Parathyroid adenoma (tissue), 2 donors: ENCODE results near the gene SLC25A26.
A peak's percentile ranks its signal among the peaks of the same experiment; 100 is the strongest.

Experiments
- H2AFZ ChIP-seq: fragments of 300-600 bp; sonication (generic); one replicate; pipeline ENCODE4 v1.7.0; 2017; ENCODE audit warnings: antibody characterized with exemption, mild to moderate bottlenecking
- H3K27ac ChIP-seq: fragments of 300-600 bp; sonication (generic); one replicate; pipeline ENCODE4 v1.7.0; 2017
- H3K27me3 ChIP-seq: fragments of 300-600 bp; sonication (generic); one replicate; pipeline ENCODE4 v1.7.0; 2017; ENCODE audit warnings: low read length; ENCODE audit not compliant: control insufficient read depth, insufficient read depth
- H3K36me3 ChIP-seq: fragments of 300-600 bp; sonication (generic); one replicate; pipeline ENCODE4 v1.7.0; 2017; ENCODE audit warnings: low read length; ENCODE audit not compliant: control insufficient read depth, insufficient read depth
- H3K4me1 ChIP-seq: fragments of 300-600 bp; sonication (generic); one replicate; pipeline ENCODE4 v1.7.0; 2017; ENCODE audit warnings: control low read depth
- H3K4me2 ChIP-seq: fragments of 300-600 bp; sonication (generic); one replicate; pipeline ENCODE4 v1.7.0; 2017; ENCODE audit warnings: low read length
- H3K4me3 ChIP-seq: fragments of 300-600 bp; sonication (generic); one replicate; pipeline ENCODE4 v1.7.0; 2017; ENCODE audit warnings: low read depth, low read length
- H3K79me2 ChIP-seq: fragments of 300-600 bp; sonication (generic); one replicate; pipeline ENCODE4 v1.7.0; 2017; ENCODE audit warnings: control low read depth
- H3K9ac ChIP-seq: fragments of 300-600 bp; sonication (generic); one replicate; pipeline ENCODE4 v1.7.0; 2017; ENCODE audit warnings: mild to moderate bottlenecking
- H3K9me3 ChIP-seq: fragments of 300-600 bp; sonication (generic); one replicate; pipeline ENCODE4 v1.7.0; 2017; ENCODE audit warnings: low read length; ENCODE audit not compliant: control insufficient read depth
- TF ChIP-seq, protein P1 (sequence below): fragments of 300-600 bp; sonication (generic); IDR thresholded peaks from one replicate; pipeline ENCODE4 v1.7.0; 2017; ENCODE audit warnings: antibody characterized with exemption, mild to moderate bottlenecking
- donor health status: primary hyperparathyroidism.

SLC25A26 gene

DNA sequence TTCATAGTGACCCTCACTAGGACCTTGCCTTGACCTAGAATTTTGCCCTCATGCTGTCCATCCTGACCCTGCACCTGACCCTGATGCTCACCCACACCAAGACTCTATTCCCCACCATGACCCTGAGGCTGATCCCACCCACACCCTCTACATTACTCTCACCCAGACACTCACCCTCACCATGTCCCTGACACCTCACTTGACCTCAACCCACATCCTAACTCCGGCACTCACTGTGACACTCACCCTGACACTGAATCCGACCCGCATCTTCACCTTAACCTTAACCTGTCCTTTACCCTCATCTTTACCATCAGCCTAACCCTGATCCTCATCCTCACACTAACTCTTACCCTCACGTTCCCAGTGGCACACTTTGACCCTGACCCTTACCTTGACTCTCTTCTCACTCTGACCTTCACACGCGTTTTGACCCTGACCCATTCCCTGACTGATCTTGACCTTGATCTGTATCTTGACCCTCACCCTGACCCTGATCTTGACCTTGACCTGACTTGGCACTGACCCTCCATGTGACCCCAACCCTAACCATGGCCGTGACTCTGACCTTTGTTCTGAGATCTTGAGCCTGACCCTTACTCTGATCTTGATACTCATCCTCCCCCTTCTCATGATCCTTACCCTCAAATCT, 22.2 kb upstream of the SLC25A26 start:
- no peaks in the 10 kb centered on the region for H3K79me2 ChIP-seq
- no peaks in the 10 kb centered on the region for H3K9me3 ChIP-seq
- H3K27me3 ChIP-seq = no peaks in the 10 kb centered on the region
- no peak overlapping the region for H3K4me2 ChIP-seq
- H3K4me1 ChIP-seq = peaks cover 10% of the 10 kb centered on the region
- TF ChIP-seq, protein P1, sequence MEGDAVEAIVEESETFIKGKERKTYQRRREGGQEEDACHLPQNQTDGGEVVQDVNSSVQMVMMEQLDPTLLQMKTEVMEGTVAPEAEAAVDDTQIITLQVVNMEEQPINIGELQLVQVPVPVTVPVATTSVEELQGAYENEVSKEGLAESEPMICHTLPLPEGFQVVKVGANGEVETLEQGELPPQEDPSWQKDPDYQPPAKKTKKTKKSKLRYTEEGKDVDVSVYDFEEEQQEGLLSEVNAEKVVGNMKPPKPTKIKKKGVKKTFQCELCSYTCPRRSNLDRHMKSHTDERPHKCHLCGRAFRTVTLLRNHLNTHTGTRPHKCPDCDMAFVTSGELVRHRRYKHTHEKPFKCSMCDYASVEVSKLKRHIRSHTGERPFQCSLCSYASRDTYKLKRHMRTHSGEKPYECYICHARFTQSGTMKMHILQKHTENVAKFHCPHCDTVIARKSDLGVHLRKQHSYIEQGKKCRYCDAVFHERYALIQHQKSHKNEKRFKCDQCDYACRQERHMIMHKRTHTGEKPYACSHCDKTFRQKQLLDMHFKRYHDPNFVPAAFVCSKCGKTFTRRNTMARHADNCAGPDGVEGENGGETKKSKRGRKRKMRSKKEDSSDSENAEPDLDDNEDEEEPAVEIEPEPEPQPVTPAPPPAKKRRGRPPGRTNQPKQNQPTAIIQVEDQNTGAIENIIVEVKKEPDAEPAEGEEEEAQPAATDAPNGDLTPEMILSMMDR = no peak
- H3K36me3 ChIP-seq = no peaks in the 10 kb centered on the region
- H3K27ac ChIP-seq = no peak overlapping the region
- H3K4me3 ChIP-seq = no peak overlapping the region
- H3K9ac ChIP-seq = no peak overlapping the region
- no peak overlapping the region for H2AFZ ChIP-seq

DNA sequence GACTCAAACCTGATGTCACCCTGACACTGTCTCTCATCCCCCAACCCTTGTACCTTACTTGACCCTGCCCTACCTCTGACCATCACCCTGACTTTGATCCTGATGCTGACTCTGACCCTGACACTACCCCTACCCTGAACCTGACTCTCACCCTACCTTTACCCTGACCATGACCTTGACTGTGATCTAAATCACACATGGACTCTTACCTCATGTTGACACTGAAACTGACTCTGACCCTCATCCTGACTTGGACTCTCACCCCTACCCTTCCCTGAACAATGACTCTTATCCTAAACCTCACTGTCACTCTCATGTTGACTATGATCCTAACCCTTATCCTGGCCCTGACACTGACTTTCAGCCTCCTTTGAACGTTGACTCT, 21.7 kb upstream of the SLC25A26 start:
- TF ChIP-seq, protein P1 = no peak
- H3K27ac ChIP-seq = no peak overlapping the region
- no peak overlapping the region for H3K4me3 ChIP-seq
- H3K4me1 ChIP-seq = peaks cover 10% of the 10 kb centered on the region
- no peaks in the 10 kb centered on the region for H3K79me2 ChIP-seq
- no peaks in the 10 kb centered on the region for H3K27me3 ChIP-seq
- no peak overlapping the region for H2AFZ ChIP-seq
- no peak overlapping the region for H3K4me2 ChIP-seq
- no peaks in the 10 kb centered on the region for H3K36me3 ChIP-seq
- no peak overlapping the region for H3K9ac ChIP-seq
- no peaks in the 10 kb centered on the region for H3K9me3 ChIP-seq

DNA sequence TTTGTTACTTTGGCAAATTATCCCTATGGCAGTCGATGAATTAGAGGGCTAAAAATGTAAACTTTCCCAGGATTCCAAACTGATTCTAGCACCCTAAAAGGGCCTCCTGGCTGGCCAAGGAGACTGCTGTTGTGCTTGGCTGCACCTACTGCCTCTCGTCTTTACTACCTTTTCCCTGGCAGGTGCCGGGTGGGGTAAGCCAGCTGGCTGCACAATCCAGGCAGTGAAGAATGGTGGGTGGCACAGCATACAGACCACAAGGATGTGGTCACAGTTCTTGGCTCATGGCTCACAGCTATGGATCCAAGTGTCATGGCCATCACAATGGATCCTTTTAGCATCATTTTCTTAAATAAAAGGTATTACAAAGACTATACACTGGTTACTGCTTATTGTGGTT, 20.7 kb upstream of the SLC25A26 start:
- no peaks in the 10 kb centered on the region for H3K79me2 ChIP-seq
- no peaks in the 10 kb centered on the region for H3K36me3 ChIP-seq
- peaks cover 10% of the 10 kb centered on the region for H3K4me1 ChIP-seq
- H3K9me3 ChIP-seq = no peaks in the 10 kb centered on the region
- no peak overlapping the region for H3K4me3 ChIP-seq
- no peak overlapping the region for H3K9ac ChIP-seq
- no peaks in the 10 kb centered on the region for H3K27me3 ChIP-seq
- no peak overlapping the region for H3K4me2 ChIP-seq
- H2AFZ ChIP-seq = peak overlapping the region; percentile 48
- H3K27ac ChIP-seq = no peak overlapping the region
- TF ChIP-seq, protein P1 = no peak

DNA sequence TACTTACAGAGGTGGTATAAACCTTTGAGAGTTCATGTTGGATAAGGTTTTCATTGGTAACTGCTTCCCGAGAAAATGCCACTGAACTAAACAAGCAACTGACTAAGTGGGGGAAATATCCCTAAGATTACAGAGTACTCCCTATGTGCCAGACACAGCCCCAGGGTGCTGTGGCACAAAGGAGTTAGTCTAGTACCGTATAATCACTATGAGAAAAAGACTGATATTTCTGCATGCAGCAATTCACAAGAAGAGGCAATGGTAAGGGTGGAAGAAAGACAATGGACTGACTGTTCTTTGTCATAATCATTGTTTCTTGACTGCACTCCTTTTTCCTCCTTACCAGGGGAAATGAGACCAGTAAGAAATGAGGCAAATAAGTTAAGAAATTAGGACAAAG, 20.0 kb upstream of the SLC25A26 start:
- H3K9me3 ChIP-seq = no peaks in the 10 kb centered on the region
- H2AFZ ChIP-seq = no peak overlapping the region
- H3K4me2 ChIP-seq = no peak overlapping the region
- H3K4me1 ChIP-seq = peaks cover 10% of the 10 kb centered on the region
- H3K27ac ChIP-seq = no peak overlapping the region
- H3K79me2 ChIP-seq = no peaks in the 10 kb centered on the region
- no peak overlapping the region for H3K9ac ChIP-seq
- TF ChIP-seq, protein P1 = no peak
- H3K36me3 ChIP-seq = no peaks in the 10 kb centered on the region
- no peak overlapping the region for H3K4me3 ChIP-seq
- no peaks in the 10 kb centered on the region for H3K27me3 ChIP-seq

DNA sequence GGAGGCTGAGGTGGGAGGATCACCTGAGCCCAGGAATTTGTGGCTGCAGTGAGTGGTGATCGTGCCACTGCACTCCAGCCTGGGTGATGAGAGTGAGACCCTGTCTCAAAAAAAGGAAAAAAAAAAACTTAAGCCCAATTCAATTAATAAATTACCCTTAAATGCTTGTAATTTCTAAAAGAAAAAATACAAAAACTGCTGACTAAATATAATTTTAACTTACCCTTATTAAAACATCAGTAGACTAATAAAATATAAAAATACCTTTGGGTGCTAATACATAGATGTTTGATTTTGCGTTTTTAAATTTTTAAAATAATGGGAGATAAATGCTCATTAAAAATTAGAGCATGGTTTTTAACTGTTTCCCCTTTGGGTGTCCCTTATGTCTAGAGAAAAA, 17.5 kb upstream of the SLC25A26 start:
- Histone ChIP-seq H3K27me3 (no peaks in the 10 kb centered on the region), H3K4me3 (no peak overlapping the region), H3K79me2 (no peaks in the 10 kb centered on the region)

More for the DNA sequence above, 17.5 kb upstream of the SLC25A26 start:
- H3K9me3 ChIP-seq = no peaks in the 10 kb centered on the region
- H3K36me3 ChIP-seq = no peaks in the 10 kb centered on the region
- H3K27ac ChIP-seq = no peak overlapping the region
- TF ChIP-seq, protein P1 = no peak
- H3K9ac ChIP-seq = no peak overlapping the region
- H3K4me1 ChIP-seq = peaks cover 10% of the 10 kb centered on the region
- no peak overlapping the region for H2AFZ ChIP-seq
- no peak overlapping the region for H3K4me2 ChIP-seq
